ENCODE results near the gene ARPP19.
"Not testable (repeated sequence)": the region's sequence is repeated elsewhere in the genome, so short reads cannot be mapped to it uniquely, and the experiment has no call there.

ARPP19 gene

GRCh38 chr15:52551186-52551585 lies 17.6 kb downstream of the ARPP19 start:
- DNase-seq (ENCODE audit: low spot score), result not testable (repeated sequence)

GRCh38 chr15:52546031-52546751 lies 22.6 kb downstream of the ARPP19 start:
- DNase-seq (ENCODE audit: low spot score), result no peak

- DNase-seq (ENCODE audit: low spot score), result no peak
Observed at GRCh38 chr15:52540374-52541012, 28.3 kb downstream of the ARPP19 start.

GRCh38 chr15:52537459-52537858 lies 31.4 kb downstream of the ARPP19 start:
- DNase-seq (ENCODE audit: low spot score), result no peak

- no peak for DNase-seq (ENCODE audit: low spot score)
Observed at GRCh38 chr15:52532427-52532826, 36.4 kb downstream of the ARPP19 start.

- no peak for DNase-seq (ENCODE audit: low spot score)
Observed at GRCh38 chr15:52529940-52530339, 38.9 kb downstream of the ARPP19 start.

GRCh38 chr15:52529341-52529924 lies 39.4 kb downstream of the ARPP19 start:
- no peak for DNase-seq (ENCODE audit: low spot score)

- peak; percentile 80 for DNase-seq (ENCODE audit: low spot score)
Observed at GRCh38 chr15:52528564-52529340, 40.1 kb downstream of the ARPP19 start, which contains the start of gene MYO5A. MYO5A (minus strand) TSS chr15:52528880; CDS start chr15:52528806, 74 bp downstream.

- peak; percentile 64 for DNase-seq (ENCODE audit: low spot score)
Observed at GRCh38 chr15:52527911-52528563, 40.8 kb downstream of the ARPP19 start.

- no peak for DNase-seq (ENCODE audit: low spot score)
Observed at GRCh38 chr15:52527196-52527910, 41.5 kb downstream of the ARPP19 start.

- DNase-seq (ENCODE audit: low spot score), result no peak
Observed at GRCh38 chr15:52524223-52525136, 44.4 kb downstream of the ARPP19 start.

GRCh38 chr15:52523647-52524046 lies 45.2 kb downstream of the ARPP19 start:
- no peak for DNase-seq (ENCODE audit: low spot score)

- DNase-seq (ENCODE audit: low spot score), result no peak
Observed at GRCh38 chr15:52523192-52523591, 45.6 kb downstream of the ARPP19 start.

- no peak for DNase-seq (ENCODE audit: low spot score)
Observed at GRCh38 chr15:52521682-52522081, 47.1 kb downstream of the ARPP19 start.

- no peak for DNase-seq (ENCODE audit: low spot score)
Observed at GRCh38 chr15:52520421-52520820, 48.4 kb downstream of the ARPP19 start.

- no peak for DNase-seq (ENCODE audit: low spot score)
Observed at GRCh38 chr15:52518487-52519371, 50.1 kb downstream of the ARPP19 start.

- DNase-seq (ENCODE audit: low spot score), result no peak
Observed at GRCh38 chr15:52517014-52517413, 51.8 kb downstream of the ARPP19 start.

GRCh38 chr15:52515343-52515742 lies 53.5 kb downstream of the ARPP19 start:
- no peak for DNase-seq (ENCODE audit: low spot score)

- no peak for DNase-seq (ENCODE audit: low spot score)
Observed at GRCh38 chr15:52514482-52514881, 54.3 kb downstream of the ARPP19 start.
